GM18868 (cell line): ENCODE measurements around the gene TC2N.

ENCODE experiments used
- ATAC-seq: cut with Tn5 transposase; IDR thresholded peaks from one replicate; pipeline ENCODE4 v1.9.1; 2021; ENCODE audit warnings: mild to moderate bottlenecking, moderate library complexity; ENCODE audit not compliant: unreplicated experiment

The TC2N gene

GRCh38 chr14:91731018-91731417, 136.3 kb downstream of the TC2N start:
- no peak for ATAC-seq

DNA sequence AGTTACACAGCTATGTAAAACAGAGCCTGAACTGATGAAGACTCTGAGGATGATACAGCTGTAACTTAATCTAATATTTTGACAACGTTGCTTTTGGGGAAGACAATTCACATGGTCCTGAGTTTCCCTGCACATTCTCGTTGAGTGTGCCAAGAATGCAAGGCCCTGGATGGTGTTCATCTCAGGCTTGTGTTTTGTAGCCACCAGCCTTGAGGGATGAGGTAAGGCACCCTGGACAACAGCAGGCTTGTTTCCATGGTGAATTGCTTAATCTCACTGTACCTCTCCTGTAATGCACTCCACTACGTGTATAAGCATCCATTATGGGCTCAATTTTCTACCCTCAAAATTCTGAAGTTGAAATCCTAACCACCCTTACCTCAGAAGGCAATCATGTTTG, 137.6 kb downstream of the TC2N start:
- no peak for ATAC-seq
